ENCODE measurements around the gene SEPTIN7.

Gene SEPTIN7

DNA sequence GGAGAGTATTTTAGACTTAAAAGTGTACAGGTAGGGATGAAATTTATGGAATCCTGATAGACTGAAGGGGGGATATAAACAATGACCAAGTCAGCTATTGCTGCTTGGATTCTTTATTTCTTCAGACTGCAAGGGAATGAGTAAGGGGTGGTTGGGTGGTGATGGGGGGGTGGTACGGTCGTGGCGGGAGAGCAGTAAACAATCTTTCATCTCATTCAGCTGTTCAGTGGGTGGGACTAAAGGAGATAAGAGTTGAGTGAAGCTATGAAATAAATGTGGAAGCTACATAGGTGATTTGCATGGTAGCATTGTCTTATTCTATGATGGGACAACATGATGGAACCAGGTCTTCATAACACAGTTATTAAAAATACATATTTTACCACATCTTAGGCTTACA is 1.8 kb downstream of the SEPTIN7 start:
- Mint-ChIP-seq H3K36me3 (ENCODE audit: low read depth) (peaks cover 28% of the 10 kb centered on the region), H3K9me3 (no peaks in the 10 kb centered on the region), H3K4me1 (ENCODE audit: low read depth) (peaks cover 54% of the 10 kb centered on the region), H3K27me3 (no peaks in the 10 kb centered on the region), H3K27ac (peak overlapping the region; percentile 96), H3K4me3 (peak overlapping the region; percentile 95)

DNA sequence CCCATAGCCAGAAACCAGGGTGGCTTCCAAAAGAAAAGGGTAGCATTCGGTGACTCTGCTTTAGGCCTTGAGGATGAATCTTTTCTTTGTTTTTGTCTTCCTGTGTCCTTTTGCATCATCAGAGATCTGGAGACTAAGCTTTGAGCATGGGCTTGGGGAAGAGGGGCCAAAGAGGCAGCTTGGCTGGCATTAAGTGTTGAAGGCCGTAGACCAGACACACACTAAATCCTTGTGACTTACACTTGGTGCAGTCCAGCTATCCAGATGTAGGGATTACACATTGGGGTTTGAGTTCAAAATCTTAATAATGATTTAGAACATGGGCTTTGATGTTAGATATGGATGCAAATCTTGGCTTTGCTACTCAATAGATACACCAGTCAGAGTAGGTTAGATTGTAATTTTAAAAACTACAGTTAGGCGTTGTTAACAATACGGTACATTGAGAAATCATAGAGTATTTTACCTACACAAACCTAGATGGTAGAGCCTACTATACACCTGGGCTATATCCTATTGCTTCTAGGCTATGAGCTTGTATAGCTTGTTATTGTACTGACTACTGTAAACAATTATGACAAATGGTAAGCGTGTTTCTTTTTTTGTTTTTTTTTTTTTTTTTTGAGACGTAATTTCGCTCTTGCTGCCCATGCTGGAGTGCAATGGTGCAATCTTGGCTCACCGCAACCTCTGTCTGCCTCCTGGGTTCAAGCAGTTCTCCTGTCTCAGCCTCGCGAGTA is 3.5 kb downstream of the SEPTIN7 start:
- Mint-ChIP-seq H3K9me3 (no peaks in the 10 kb centered on the region), H3K27me3 (no peaks in the 10 kb centered on the region), H3K4me3 (peak overlapping the region; percentile 49), H3K36me3 (ENCODE audit: low read depth) (peaks cover 44% of the 10 kb centered on the region), H3K4me1 (ENCODE audit: low read depth) (peaks cover 69% of the 10 kb centered on the region), H3K27ac (no peak overlapping the region)

DNA sequence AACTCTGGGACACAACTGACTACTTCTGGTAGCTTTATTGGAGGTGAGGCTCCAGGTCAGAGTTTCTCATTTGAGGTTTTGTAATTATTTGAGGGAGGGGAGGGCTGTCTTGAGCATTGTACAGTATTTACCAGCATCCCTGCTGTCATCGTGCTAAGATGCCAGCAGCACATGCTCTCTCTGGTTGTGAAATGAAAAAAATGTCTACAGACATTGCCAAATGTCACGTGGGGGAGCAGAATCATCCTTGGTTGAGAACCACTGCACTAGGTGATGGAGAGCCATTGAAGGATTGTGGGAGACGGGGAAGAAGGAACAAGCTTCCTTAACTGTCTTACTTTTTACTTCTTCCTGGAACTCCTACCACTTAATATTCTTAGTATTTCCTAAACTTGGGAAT is 5.0 kb downstream of the SEPTIN7 start:
- H3K36me3 Mint-ChIP-seq (ENCODE audit: low read depth), result peaks cover 49% of the 10 kb centered on the region
- H3K27ac Mint-ChIP-seq, result peak overlapping the region; percentile 77
- no peaks in the 10 kb centered on the region for H3K27me3 Mint-ChIP-seq
- peak overlapping the region; percentile 61 for H3K4me3 Mint-ChIP-seq
- H3K9me3 Mint-ChIP-seq, result peaks cover 4% of the 10 kb centered on the region
- H3K4me1 Mint-ChIP-seq (ENCODE audit: low read depth), result peaks cover 76% of the 10 kb centered on the region

DNA sequence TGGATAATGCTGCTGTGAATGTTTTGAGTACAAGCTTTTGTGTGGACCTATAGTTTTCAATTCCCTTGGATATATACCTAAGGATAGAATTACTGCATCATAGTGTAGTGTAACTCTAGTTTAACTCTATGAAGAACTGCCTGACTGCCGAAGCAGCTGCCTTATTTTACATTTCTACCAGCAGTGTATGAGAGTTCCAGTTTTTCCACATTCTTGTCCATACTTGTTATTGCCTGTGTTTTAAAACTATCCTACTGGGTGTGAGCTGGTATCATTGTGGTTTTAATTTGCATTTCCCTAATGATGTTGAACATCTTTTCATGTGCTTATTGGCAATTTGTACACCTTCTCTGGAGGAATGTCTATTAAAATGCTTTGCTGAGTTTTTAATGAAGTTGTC is 15.7 kb downstream of the SEPTIN7 start:
- peaks cover 14% of the 10 kb centered on the region for H3K9me3 Mint-ChIP-seq
- peaks cover 55% of the 10 kb centered on the region for H3K36me3 Mint-ChIP-seq (ENCODE audit: low read depth)
- H3K27ac Mint-ChIP-seq, result peak overlapping the region; percentile 95
- peaks cover 93% of the 10 kb centered on the region for H3K4me1 Mint-ChIP-seq (ENCODE audit: low read depth)
- H3K27me3 Mint-ChIP-seq, result no peaks in the 10 kb centered on the region
- no peak overlapping the region for H3K4me3 Mint-ChIP-seq

DNA sequence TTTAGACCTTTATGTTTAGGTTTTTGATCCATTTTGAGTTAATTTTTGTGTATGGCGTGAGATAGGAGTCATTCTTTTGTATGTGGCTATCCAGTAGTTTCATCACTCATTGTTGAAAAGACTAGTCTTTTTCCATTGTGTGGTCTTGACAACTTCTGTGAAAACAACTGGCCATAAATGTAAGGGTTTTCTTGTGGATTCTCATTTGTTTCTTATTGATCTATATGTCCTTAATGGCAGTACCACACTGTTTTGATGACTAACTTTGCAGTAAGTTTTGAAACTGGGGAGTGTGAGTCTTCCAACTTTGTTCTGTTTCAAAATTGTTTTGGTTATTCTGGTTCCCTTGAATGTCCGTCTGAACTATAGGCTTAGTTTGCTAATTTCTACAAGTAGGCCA is 16.3 kb downstream of the SEPTIN7 start:
- Mint-ChIP-seq H3K4me3 (no peak overlapping the region), H3K9me3 (peaks cover 14% of the 10 kb centered on the region), H3K36me3 (ENCODE audit: low read depth) (peaks cover 55% of the 10 kb centered on the region), H3K27ac (peak overlapping the region; percentile 95), H3K4me1 (ENCODE audit: low read depth) (peaks cover 90% of the 10 kb centered on the region), H3K27me3 (no peaks in the 10 kb centered on the region)

DNA sequence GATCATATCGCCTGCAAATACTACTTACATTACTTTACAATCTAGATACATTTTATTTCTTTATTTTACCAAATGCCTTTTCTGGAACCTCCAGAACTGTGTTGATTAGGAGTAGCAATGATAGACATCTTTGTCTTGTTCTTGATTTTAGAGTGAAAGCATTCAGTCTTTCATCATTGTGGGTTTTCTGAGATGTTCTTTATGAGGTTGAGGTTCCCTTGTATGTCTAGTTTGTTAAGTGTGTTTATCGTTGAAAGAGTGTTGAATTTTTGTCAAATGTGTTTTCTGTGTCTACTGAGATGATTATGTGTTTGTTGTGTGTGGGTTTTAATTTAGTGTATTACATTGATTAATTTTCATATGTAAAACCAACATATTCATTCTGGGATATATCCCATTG is 17.1 kb downstream of the SEPTIN7 start:
- H3K4me3 Mint-ChIP-seq, result peak overlapping the region; percentile 51
- H3K27me3 Mint-ChIP-seq, result no peaks in the 10 kb centered on the region
- H3K27ac Mint-ChIP-seq, result peak overlapping the region; percentile 95
- H3K4me1 Mint-ChIP-seq (ENCODE audit: low read depth), result peaks cover 89% of the 10 kb centered on the region
- H3K36me3 Mint-ChIP-seq (ENCODE audit: low read depth), result peaks cover 59% of the 10 kb centered on the region
- peaks cover 14% of the 10 kb centered on the region for H3K9me3 Mint-ChIP-seq

DNA sequence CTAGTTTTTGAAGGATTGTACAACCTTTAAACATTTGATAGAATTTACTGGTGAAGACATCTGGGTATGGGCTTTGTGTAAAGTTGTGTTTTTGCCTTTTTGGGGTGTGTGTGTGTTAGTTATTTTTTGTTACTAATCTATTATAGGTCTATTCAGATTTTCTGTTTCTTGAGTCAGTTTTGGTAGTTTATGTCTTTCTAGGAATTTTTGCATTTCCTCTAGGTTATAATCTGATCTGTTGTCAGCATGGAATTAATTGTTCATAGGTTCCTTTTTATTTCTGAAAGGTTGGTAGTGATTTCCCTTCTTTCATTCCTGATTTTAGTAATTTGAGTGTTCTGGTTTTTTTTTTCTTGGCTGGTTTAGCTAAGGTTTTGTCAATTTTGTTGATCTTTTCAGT is 17.7 kb downstream of the SEPTIN7 start:
- Mint-ChIP-seq H3K27ac (peak overlapping the region; percentile 95), H3K4me1 (ENCODE audit: low read depth) (peaks cover 84% of the 10 kb centered on the region), H3K4me3 (peak overlapping the region; percentile 51), H3K36me3 (ENCODE audit: low read depth) (peaks cover 56% of the 10 kb centered on the region), H3K9me3 (peaks cover 14% of the 10 kb centered on the region), H3K27me3 (no peaks in the 10 kb centered on the region)

DNA sequence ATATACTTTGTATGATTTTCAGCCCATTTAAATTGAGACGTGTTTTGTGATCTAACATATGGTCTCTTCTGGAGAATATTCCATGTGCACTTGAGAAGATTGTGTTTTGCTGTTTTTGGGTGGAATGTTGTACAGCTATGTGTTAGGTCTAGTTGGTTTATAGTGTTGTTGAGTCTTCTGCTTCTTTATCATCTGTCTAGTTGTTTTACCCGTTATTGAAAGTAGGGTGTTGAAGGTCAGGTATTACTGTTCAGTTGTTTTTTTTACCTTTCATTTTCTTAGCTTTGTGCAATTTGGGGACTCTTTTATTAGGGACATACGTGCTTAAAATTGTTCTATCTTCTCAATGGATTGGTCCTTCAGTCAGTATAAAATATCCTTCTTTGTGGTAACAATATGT is 18.5 kb downstream of the SEPTIN7 start:
- Mint-ChIP-seq H3K4me3 (peak overlapping the region; percentile 51), H3K4me1 (ENCODE audit: low read depth) (peaks cover 76% of the 10 kb centered on the region), H3K27me3 (no peaks in the 10 kb centered on the region), H3K9me3 (peaks cover 14% of the 10 kb centered on the region), H3K27ac (peak overlapping the region; percentile 95), H3K36me3 (ENCODE audit: low read depth) (peaks cover 50% of the 10 kb centered on the region)

DNA sequence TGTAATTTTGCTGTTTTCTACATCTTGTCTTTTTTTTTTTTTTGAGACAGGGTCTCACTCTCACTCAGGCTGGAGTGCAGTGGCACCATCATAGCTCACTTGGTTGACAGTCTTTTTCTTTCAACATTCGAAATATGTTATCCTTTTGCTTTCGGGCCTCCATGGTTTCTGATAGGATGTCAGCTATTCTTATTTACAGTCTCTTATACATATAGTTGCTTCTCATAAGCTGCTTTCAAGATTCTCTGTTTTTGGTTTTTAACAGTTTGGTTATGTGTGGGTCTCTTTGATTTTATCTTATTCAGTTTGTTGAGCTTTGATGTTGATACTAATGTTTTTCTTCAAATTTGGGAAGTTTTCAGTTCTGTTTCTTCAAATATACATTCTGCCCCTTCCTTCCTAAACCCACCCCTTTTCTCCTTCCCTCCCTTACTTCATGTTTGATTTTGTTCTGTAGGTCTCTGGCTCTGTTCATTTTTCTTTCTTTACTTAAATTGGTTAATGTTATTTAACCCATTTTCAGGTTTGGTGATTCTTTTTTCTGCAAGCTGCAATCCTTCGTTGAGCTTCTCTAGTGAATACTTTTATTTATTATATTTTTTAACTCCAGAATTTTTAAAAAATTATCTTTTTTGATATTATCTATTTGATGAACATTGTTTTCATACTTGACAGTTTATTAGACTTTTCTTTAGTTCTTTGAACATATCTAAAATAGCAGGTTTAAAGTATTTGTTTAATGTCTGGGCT is 19.3 kb downstream of the SEPTIN7 start:
- H3K36me3 Mint-ChIP-seq (ENCODE audit: low read depth), result peaks cover 46% of the 10 kb centered on the region
- no peaks in the 10 kb centered on the region for H3K27me3 Mint-ChIP-seq
- peak overlapping the region; percentile 51 for H3K4me3 Mint-ChIP-seq
- peaks cover 11% of the 10 kb centered on the region for H3K9me3 Mint-ChIP-seq
- H3K4me1 Mint-ChIP-seq (ENCODE audit: low read depth), result peaks cover 70% of the 10 kb centered on the region
- H3K27ac Mint-ChIP-seq, result peak overlapping the region; percentile 95

DNA sequence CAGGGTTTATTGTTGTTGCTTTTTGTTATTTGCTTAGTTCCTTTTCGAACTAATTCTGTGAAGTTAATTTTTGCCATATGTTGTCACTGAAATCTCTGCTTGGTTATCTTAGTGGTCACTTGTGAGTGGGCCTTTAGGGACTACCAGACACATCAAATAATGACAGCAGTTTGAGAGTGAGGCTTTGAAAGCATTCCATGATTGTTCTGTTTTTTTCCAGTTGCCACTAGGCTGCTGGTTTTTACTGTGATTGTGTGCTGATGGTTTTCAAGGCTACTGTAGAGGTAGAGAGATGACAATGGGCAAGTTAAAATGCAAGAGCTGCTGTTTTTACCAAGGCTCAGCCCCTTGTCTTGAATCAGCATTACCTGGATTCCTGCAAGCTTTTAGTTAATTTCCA is 20.0 kb downstream of the SEPTIN7 start:
- Mint-ChIP-seq H3K4me3 (no peak overlapping the region), H3K4me1 (ENCODE audit: low read depth) (peaks cover 64% of the 10 kb centered on the region), H3K36me3 (ENCODE audit: low read depth) (peaks cover 38% of the 10 kb centered on the region), H3K9me3 (peaks cover 10% of the 10 kb centered on the region), H3K27me3 (no peaks in the 10 kb centered on the region), H3K27ac (peak overlapping the region; percentile 1)

DNA sequence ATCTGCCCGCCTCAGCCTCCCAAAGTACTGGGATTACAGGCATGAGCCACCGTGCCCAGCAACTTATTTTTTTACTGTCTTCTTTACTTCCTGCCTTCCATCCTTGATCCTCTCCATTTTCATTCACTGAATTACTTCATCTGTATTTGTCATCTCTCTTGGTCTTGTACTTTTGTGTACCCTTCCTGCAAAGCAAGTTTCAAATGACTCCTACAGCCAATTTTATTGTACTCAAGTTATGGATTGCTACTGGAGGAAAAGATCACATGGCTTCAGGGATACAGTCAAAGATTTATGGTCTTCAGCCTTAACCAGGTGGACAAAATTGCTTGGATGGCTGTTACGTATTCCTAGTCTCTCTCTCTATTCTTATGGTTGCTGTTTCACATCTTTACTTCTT is 22.6 kb downstream of the SEPTIN7 start:
- Mint-ChIP-seq H3K27ac (no peak overlapping the region), H3K9me3 (peaks cover 10% of the 10 kb centered on the region), H3K4me1 (ENCODE audit: low read depth) (peaks cover 50% of the 10 kb centered on the region), H3K4me3 (peak overlapping the region; percentile 3), H3K36me3 (ENCODE audit: low read depth) (peaks cover 21% of the 10 kb centered on the region), H3K27me3 (no peaks in the 10 kb centered on the region)

DNA sequence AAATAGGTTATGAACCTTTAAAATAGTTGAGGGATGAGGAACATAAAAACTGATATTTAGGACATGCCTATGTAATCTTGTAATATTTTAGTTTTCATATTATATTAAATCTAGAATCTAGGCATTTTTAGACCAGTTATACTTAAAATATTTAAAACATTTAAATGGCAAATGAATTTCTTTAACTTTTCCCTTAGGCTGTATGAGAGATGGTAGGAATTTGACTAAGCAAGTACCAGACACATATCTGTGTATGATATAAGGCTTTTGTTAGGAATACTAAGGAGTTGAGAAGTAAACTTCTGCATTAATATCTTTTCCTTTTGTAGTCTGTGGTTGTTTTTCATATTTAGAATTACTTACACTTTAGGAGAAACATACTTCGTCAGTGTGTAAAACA is 25.1 kb downstream of the SEPTIN7 start:
- no peaks in the 10 kb centered on the region for H3K9me3 Mint-ChIP-seq
- H3K27ac Mint-ChIP-seq, result no peak overlapping the region
- no peak overlapping the region for H3K4me3 Mint-ChIP-seq
- H3K27me3 Mint-ChIP-seq, result no peaks in the 10 kb centered on the region
- peaks cover 17% of the 10 kb centered on the region for H3K36me3 Mint-ChIP-seq (ENCODE audit: low read depth)
- peaks cover 48% of the 10 kb centered on the region for H3K4me1 Mint-ChIP-seq (ENCODE audit: low read depth)

DNA sequence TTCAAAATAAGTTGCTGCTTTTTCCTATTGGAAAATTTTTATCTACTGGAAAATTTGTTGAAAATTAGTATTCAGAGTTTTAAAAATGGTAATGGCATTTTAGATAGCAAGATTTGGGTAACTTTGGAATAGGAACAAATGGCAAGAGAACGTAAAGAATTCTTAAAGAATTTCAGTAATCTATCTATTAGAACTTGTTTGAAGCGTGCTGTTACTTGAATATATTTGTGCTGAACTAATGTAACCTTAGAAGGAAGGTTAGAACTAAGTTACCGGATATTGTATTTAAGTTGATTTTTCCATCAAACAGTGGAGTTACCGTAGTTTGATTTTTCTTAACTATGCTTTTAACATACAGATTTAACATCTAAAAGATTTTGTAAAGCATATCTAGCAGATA is 25.9 kb downstream of the SEPTIN7 start:
- Mint-ChIP-seq H3K4me1 (ENCODE audit: low read depth) (peaks cover 49% of the 10 kb centered on the region), H3K4me3 (no peak overlapping the region), H3K9me3 (no peaks in the 10 kb centered on the region), H3K27me3 (no peaks in the 10 kb centered on the region), H3K27ac (no peak overlapping the region), H3K36me3 (ENCODE audit: low read depth) (peaks cover 23% of the 10 kb centered on the region)

DNA sequence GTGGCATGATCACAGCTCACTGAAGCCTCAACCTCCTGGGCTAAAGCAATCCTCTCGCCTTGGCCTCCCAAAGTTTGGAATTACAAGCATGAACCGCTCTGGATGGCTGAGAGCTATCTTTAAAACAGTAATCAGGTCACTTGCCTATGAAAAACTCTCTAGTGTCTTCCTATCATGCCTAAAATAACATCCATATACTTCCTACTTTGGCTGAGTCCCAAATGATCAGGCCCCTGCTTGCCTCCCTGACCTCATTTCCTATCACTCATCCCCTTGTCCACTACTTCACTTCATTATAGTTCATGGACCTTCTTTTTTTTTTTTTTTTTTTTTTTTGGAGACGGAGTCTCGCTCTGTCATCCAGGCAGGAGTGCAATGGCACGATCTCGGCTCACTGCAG is 28.0 kb downstream of the SEPTIN7 start:
- Mint-ChIP-seq H3K9me3 (no peaks in the 10 kb centered on the region), H3K27ac (peak overlapping the region; percentile 42), H3K4me1 (ENCODE audit: low read depth) (peaks cover 49% of the 10 kb centered on the region), H3K36me3 (ENCODE audit: low read depth) (peaks cover 36% of the 10 kb centered on the region), H3K4me3 (no peak overlapping the region), H3K27me3 (no peaks in the 10 kb centered on the region)

DNA sequence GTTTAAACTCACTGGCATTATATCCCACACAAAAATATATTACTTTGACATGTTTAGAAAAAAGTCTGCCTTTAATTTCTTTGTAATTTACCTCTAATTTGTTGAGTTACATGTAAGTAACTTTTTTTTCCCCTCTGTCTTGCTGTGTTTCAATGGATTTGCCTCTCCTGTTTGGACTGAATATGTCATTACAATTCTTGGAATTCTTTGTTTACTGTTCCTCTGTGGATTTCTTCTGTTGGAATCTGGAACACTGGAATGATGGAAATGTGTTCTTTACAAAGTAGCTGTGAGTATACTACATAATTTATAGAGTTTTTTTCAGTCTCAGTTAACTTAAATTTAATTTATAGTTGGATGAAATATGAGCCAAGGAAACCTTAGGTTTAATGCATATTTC is 30.4 kb downstream of the SEPTIN7 start:
- H3K27me3 Mint-ChIP-seq, result no peaks in the 10 kb centered on the region
- peaks cover 56% of the 10 kb centered on the region for H3K36me3 Mint-ChIP-seq (ENCODE audit: low read depth)
- H3K4me1 Mint-ChIP-seq (ENCODE audit: low read depth), result peaks cover 59% of the 10 kb centered on the region
- no peaks in the 10 kb centered on the region for H3K9me3 Mint-ChIP-seq
- H3K4me3 Mint-ChIP-seq, result no peak overlapping the region
- no peak overlapping the region for H3K27ac Mint-ChIP-seq

Data from stimulated activated naive CD8-positive, alpha-beta T cell treated with anti-CD3 and anti-CD28 coated beads, Interleukin-15, Interleukin-2, amounts not matched to agents 100 ng/mL and 50 ng/mL, for 24 hours (primary cell).